Hematopoietic multipotent progenitor cell treated with erythropoietin and hydrocortisone succinate and interleukin-3 and kit ligand, for 15 days (in vitro differentiated cells): ENCODE measurements around the gene IAH1.
"Not testable (repeated sequence)": the region's sequence is repeated elsewhere in the genome, so short reads cannot be mapped to it uniquely, and the experiment has no call there.

Experiments
- DNase-seq: peaks from one replicate; pipeline ENCODE4 v3.0.0-alpha.2; 2015; ENCODE audit warnings: low spot score

Gene IAH1

DNA sequence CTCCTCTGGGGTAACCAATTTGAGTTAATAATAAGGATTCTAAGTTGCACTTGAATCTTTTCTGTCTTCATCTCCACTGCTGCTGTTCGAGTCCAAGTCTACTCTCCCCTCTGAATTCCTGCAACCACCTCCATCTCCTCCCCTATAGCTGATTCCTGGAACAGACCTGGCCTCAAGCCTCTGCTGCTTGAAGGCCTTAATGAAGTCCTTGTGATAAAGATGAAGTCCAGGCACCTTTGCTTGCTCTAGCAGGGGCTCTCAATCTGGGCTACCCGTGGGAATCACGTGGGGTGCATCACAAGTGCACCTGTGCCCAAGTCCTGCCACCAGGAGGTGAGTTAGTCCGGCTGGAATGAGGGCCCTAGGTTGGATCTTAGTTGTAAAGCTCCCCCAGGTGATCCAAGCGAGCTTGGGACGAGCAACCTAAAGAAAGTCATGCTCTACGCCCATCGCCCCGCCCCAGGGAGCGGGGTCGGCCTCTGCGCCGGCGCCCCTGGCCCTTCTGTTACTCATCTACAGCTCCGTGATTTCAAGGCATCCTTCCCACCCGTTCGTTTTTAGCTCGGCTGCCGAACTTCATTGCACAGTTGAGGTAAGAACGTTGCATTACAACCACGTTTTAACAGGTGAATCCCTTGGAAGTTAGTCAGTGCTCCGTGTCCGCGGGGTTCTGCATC, 905 bp upstream of the IAH1 start:
- no peak for DNase-seq

DNA sequence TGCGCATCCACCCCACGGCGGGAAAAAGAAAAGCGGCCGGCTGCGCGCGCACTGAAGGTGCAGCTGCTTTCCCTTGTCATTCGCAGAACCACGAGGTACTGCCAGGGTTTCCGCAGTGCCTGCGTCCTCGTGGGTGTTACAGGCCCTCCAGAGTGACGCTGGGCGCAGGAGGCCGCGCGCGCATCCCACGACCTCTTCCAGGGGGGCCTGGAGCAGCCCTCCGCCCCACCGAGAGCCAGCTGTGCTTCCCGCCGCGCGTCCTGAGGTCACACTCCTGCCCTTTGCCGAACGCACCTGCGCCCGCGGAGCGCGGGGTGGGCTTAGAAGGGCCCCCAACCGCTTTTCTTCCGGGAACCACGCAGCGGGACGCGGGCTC, 378 bp upstream of the IAH1 start:
- no peak for DNase-seq

DNA sequence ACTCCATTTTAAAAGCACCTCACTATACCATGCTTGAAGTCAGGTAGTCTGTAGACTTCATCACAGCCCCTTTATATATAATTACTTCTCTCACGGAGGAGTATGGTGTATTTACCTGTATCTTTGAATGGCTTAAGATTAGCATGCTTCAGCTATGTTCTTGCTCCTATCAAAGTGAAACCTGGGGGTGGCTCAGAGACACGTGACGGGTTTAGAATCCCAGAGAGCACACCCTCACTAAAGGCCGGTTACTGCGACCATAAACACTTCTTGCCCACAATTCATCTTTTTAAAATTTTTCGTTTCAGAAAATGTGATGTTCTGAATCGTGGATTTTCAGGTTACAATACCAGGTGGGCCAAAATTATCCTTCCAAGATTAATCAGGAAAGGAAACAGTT, 3.6 kb downstream of the IAH1 start:
- no peak for DNase-seq

- DNase-seq, result no peak
These were observed 4.2 kb downstream of the IAH1 start for GRCh38 chr2:9478526-9478925.

DNA sequence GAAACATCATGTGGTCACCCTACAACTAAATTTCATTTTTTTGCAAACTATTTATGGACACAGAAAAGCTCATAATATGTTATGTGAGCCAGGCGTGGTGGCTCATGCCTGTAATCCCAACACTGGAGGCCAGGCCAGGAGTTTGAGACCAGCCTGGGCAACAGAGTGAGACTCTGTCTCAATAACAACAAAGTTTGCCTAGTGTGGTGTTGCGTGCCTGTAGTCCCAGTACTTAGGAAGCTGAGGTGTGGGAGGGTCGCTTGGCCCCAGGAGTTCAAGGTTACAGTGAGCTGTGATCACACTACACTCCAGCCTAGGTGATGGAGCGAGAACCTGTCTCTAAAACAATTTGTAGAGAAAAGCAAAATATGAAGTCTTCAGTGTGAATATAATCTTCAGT, 5.8 kb downstream of the IAH1 start:
- DNase-seq, result no peak

DNA sequence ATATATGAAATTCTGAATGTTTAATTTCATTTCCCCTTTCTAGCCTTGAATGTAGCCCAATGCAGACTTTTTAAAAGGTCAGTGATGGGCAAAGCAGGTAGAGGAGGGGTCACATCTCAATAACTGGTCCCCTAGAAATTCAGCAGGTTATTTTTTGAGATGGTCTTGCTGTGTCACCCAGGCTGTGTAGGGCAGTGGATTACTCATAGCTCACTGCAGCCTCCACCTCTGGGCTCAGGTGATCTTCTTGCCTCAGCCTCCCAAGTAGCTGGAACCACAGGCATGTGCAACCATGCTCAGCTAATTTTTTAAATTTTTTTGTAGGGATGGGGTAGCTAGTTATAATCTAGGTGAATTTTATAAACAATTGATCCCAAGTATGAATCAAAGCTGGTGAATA, 8.8 kb downstream of the IAH1 start:
- no peak for DNase-seq

DNA sequence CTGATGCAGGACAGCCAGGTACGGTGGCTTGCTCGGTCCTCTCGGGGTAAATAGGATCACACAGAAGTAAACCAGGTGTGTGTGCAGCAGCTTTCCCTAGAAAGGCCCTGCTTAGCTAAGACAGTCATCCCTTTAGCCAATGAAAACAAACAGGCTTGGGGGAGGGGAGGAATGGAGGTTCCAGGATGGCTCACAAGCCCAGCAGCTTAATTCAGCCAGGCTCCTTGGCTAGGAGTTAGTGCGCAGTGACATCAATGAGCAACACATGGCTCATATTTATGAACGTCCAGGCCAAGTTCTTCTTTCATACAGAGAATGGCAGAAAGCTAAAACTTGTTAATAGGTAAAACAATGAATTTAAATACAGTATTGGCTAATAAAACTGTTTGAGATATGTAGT, 10.2 kb downstream of the IAH1 start:
- no peak for DNase-seq

DNA sequence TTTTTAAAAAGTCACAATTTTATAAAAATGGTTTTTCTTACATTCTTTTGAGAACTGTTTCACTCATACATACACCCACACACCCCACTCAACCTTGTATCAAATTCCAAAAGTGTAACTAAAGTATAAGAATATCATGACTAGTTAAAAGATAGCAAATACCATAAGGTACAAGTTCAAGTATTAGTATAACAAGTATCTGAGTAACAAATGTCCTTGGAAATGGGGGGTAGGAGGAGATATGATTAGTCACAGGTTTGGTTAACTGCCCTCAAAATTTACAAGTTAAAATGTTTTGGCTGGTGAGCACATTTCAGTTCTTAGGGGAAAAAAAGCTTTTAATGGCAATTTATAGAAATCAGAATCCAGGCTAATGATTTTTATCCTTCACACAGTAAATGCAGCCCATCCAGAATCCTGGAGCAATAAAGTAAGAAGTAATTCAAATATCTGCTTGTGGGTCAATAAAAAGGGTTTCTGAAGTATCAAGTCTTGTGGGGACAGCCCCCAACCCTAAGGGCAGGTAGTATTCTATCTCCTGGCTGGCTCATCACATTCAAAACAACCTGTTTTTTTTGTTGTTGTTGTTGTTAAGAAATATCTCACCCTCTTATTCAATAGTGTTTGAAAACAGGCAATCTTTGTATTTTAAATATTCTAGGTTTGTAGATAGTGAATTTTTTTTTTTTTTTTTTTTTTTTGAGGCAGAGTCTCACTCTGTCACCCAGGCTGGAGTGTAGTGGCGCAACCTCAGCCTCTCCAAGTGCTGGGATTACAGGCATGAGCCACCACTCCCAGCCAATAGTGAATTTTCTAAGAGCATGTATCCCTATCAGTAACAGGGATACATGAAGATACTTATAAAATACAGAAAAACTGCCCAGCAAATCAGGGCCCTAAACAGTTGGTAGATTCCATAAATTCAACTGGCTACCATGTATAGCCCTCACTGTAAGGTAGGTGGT, 14.5 kb downstream of the IAH1 start:
- DNase-seq, result no peak

GRCh38 chr2:9490789-9491188, 16.4 kb downstream of the IAH1 start:
- DNase-seq, result no peak

DNA sequence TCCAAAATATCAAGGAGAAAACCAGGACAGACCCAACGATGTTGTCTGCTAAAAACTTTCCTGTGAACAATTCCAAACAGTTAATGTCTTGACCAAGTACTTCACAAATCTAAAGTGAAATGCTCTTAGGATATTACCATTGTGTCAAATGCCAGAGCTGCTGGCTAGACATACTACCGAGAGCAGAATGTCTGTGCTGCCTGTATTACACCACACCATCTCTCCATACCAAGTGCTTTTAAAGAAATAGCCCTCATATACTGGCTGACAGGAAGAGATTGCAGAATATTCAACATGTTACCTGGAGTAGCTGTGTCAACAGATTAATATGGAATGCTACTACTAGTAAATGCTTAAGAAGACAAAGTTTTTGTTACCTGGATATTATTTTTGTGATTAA, 18.6 kb downstream of the IAH1 start:
- no peak for DNase-seq

DNA sequence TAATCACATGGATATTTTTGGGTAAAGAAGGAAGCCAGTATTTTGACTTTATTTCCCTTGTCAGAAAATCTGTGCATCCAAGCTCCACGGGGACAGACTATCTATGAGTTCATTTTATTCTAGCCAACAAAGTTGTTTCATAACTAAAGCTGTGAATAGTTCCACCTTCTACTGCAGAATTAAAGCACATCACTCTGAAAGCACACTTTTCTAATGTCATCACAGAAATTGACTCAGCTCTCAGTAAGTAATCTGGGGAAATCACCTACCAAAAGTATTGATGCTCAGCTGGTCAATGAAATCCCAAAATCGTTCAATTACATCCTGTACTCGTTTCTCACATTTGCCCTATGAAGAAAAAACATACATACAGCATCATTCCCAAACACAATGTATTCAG, 19.1 kb downstream of the IAH1 start:
- DNase-seq, result no peak

DNA sequence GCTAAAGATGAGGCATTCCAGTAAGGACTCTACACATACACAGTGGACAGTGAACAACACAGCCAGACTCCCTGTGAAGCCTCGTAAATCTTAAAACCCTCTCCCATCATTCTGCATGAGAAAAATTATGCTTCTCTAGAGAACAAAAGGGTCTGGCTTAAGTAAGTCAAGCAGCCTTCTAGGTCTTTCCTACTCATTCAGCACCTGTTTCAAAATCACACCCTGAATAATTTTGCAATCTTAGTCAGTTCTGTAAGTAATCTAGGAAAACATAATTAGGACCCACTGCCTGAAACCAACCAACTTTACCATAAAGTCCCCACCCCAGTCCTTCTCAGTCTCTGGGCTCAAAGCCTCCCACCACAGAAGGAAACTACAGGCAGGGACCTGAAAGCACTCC, 19.7 kb downstream of the IAH1 start:
- no peak for DNase-seq

- DNase-seq, result no peak
These were observed 22.7 kb downstream of the IAH1 start for GRCh38 chr2:9497017-9497416.

- DNase-seq, result no peak
These were observed 23.9 kb downstream of the IAH1 start for GRCh38 chr2:9498210-9498609.

DNA sequence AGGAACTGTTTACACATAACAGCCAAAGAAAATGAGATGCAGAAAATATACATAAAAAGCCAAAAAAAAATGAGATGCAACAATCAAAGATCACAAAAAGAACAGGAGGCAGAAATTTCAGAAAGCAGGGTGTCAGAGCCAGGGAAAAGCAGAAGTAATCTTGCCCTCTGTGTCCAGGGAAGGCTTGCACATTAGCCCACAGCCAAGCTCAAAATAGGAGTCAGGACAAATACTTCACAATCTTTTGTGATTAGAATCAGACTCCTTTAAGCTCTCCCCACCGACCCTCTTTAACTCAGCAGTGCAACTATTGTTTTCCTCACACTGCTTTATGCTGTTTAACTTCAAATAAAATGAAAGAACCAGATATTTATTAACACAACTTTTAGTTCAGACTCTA, 34.6 kb downstream of the IAH1 start:
- DNase-seq, result no peak

- not testable (repeated sequence) for DNase-seq
These were observed 39.6 kb downstream of the IAH1 start for GRCh38 chr2:9513946-9514345.

GRCh38 chr2:9517118-9517782, 42.9 kb downstream of the IAH1 start:
- no peak for DNase-seq

DNA sequence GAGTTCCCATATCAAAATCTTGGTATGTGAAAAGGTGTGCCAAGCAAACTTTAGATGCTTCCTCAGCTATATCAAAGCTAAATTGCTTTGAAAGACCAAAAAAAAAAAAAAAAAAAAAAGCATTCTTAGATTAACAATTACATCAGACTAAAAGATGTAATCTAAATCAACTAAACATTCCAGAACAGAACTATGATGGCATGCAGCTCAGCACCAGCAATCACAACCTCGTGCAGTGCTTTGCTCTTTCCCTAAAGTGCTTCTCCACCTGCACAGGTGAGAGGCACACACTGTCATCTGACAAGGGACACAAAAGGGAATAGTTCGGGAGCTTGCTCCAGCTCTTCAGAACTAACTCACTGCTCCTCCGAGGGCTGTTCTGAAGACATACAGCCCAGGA, 43.8 kb downstream of the IAH1 start:
- DNase-seq, result no peak

DNA sequence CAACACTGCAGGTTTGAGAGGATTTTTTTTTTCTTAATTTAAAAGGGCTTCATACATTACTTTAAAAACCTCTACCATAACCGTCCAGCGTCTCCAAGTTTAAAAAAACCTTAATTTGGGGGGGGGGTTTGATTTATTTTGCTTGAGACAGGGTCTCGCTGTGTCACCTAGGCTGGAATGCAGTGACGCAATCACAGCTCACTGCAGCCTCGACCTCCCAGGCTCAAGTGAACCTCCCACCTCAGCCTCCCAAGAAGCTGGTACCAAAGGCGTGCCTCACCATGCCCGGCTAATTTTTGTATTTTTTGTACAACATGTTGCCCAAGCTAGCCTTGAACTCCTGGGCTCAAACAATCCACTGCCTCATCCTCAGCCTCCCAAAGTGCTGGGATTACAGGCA, 44.4 kb downstream of the IAH1 start:
- DNase-seq, result no peak

DNA sequence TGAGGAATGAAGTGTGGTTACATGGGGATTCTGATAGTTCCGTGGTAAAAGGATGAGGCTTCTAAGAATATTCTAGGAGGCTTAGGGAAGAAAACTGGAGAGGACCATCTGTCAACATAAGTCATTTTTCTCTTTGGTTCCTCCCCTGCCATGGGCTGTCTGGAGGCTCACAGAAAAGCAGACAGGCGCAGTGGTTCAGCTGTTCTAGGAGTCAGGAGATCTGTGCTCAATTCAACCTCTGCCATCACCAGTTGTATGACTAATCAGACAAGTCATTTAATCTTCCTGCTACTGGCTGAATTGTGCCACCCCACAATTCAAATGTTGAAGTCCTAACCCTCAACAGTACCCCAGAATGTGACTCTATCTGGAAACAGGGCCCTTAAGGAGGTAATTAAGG, 44.9 kb downstream of the IAH1 start:
- DNase-seq, result no peak

DNA sequence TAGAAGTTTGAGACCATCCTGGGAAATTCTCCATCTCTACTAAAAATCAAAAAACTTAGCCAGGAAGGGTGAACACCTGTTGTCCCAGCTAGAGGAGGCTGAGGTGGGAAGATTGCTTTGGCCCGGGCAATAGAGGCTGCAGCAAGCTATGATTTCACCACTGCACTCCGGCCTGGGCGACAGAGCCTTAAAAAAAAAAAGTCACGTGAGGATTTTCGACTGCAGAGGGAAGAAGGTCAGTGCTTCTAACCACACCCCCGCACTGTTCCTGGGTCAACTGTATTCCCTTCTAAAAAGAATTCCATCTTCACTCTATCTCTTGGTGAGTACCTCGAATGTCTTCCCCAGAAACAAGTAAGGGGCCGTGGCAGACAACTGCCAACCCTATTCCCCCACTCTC, 49.9 kb downstream of the IAH1 start:
- DNase-seq, result no peak

GRCh38 chr2:9525266-9525665, 50.9 kb downstream of the IAH1 start:
- DNase-seq, result no peak
